SU-DHL-6 (cell line): Measurements from ENCODE around the gene TBC1D22A.

Source experiments
- H2AFZ ChIP-seq: fragments of 200-600 bp; sonication (generic); 2 replicates; pipeline ENCODE4 v1.6.1; 2014; ENCODE audit warnings: low read depth, mild to moderate bottlenecking, moderate library complexity, mixed read lengths, antibody characterized with exemption, low read length; ENCODE audit not compliant: severe bottlenecking
- H3F3A ChIP-seq: fragments of 200-600 bp; shearing (Covaris generic); 2 replicates; pipeline ENCODE4 v1.6.0; 2016; ENCODE audit warnings: antibody characterized with exemption, mild to moderate bottlenecking; ENCODE audit not compliant: insufficient read depth
- H3K27ac ChIP-seq: fragments of 200-600 bp; sonication (generic); 2 replicates; pipeline ENCODE4 v1.5.1; 2016; ENCODE audit warnings: low read depth, mild to moderate bottlenecking, low read length, moderate library complexity, mixed read lengths
- H3K27me3 ChIP-seq: fragments of 200-600 bp; sonication (generic), shearing (Covaris generic); 2 replicates; pipeline ENCODE4 v1.6.0; 2014; ENCODE audit warnings: mild to moderate bottlenecking, low read length
- H3K36me3 ChIP-seq: fragments of 200-600 bp; sonication (generic); 2 replicates; pipeline ENCODE4 v1.6.1; 2014; ENCODE audit warnings: mild to moderate bottlenecking, low read length, mixed read lengths
- H3K4me2 ChIP-seq: fragments of 300-600, 200-600 bp; shearing (Covaris generic), sonication (generic); 2 replicates; pipeline ENCODE4 v1.6.0; 2014; ENCODE audit warnings: low read length, low read depth, mild to moderate bottlenecking; ENCODE audit not compliant: poor library complexity, severe bottlenecking
- H3K4me3 ChIP-seq: fragments of 200-600 bp; sonication (generic); 2 replicates; pipeline ENCODE4 v1.5.1; 2014; ENCODE audit warnings: antibody characterized with exemption, low read length, mild to moderate bottlenecking, mixed read lengths; ENCODE audit not compliant: insufficient read depth, poor library complexity, severe bottlenecking
- H3K79me2 ChIP-seq: fragments of 200-600 bp; sonication (generic); 2 replicates; pipeline ENCODE4 v1.6.1; 2014; ENCODE audit warnings: mild to moderate bottlenecking, low read length, moderate library complexity; ENCODE audit not compliant: insufficient read depth
- H3K9ac ChIP-seq: fragments of 200-600 bp; sonication (generic); 2 replicates; pipeline ENCODE4 v1.7.0; 2014; ENCODE audit warnings: mild to moderate bottlenecking, low read length
- H3K9me2 ChIP-seq: fragments of 200-600 bp; sonication (generic); replicated peaks from 2 replicates; pipeline ENCODE4 v1.6.1; 2014; ENCODE audit warnings: low read length; ENCODE audit not compliant: insufficient read depth
- H3K9me3 ChIP-seq: fragments of 200-600 bp; sonication (generic); 2 replicates; pipeline ENCODE4 v1.6.1; 2014; ENCODE audit warnings: low read length, mixed read lengths; ENCODE audit not compliant: insufficient read depth
- H4K20me1 ChIP-seq: fragments of 200-600 bp; sonication (generic); 2 replicates; pipeline ENCODE4 v1.6.1; 2014; ENCODE audit warnings: low read depth, mild to moderate bottlenecking, antibody characterized with exemption, low read length, moderate library complexity, mixed read lengths
- CTCF ChIP-seq: fragments of 200-600 bp; sonication (generic); IDR thresholded peaks from one replicate; pipeline ENCODE4 v1.5.1; 2017; ENCODE audit warnings: antibody characterized with exemption, mild to moderate bottlenecking, low read length, moderate library complexity; ENCODE audit not compliant: insufficient read depth, poor library complexity, severe bottlenecking
- EZH2phosphoT487 ChIP-seq: fragments of 200-600 bp; sonication (generic), shearing (Covaris generic); conservative IDR thresholded peaks from 2 replicates; pipeline ENCODE4 v1.6.1; 2018; ENCODE audit warnings: mild to moderate bottlenecking, antibody characterized with exemption, low read length, moderate library complexity, mixed read lengths

The TBC1D22A gene

GRCh38 chr22:46951350-46951749 lies 188.9 kb downstream of the TBC1D22A start:
- H3K79me2 ChIP-seq, result peaks cover 4% of the 10 kb centered on the region; the same call in 1 of the 2 replicates
- no peaks in the 10 kb centered on the region for H4K20me1 ChIP-seq
- H3K9me2 ChIP-seq, result no peaks in the 10 kb centered on the region
- TF ChIP-seq CTCF (no peak), EZH2phosphoT487 (no peak)
- no peak overlapping the region for H2AFZ ChIP-seq
- no peak overlapping the region for H3K4me2 ChIP-seq
- no peaks in the 10 kb centered on the region for H3K9me3 ChIP-seq
- no peak overlapping the region for H3K4me3 ChIP-seq
- no peak overlapping the region for H3K9ac ChIP-seq
- no peak overlapping the region for H3K27ac ChIP-seq
- no peaks in the 10 kb centered on the region for H3K27me3 ChIP-seq
- H3F3A ChIP-seq, result no peaks in the 10 kb centered on the region
- no peaks in the 10 kb centered on the region for H3K36me3 ChIP-seq

- Histone ChIP-seq H4K20me1 (no peaks in the 10 kb centered on the region), H3F3A (no peaks in the 10 kb centered on the region)
These were observed 189.5 kb downstream of the TBC1D22A start for GRCh38 chr22:46951973-46952372.

GRCh38 chr22:46953968-46954765 lies 191.7 kb downstream of the TBC1D22A start:
- no peaks in the 10 kb centered on the region for H4K20me1 ChIP-seq

More at GRCh38 chr22:46951973-46952372, 189.5 kb downstream of the TBC1D22A start:
- no peak for TF ChIP-seq EZH2phosphoT487
- no peak for TF ChIP-seq CTCF
- Histone ChIP-seq H3K9ac (no peak overlapping the region), H3K27me3 (no peaks in the 10 kb centered on the region), H2AFZ (no peak overlapping the region), H3K27ac (no peak overlapping the region), H3K4me3 (no peak overlapping the region), H3K9me2 (no peaks in the 10 kb centered on the region), H3K4me2 (no peak overlapping the region), H3K79me2 (peaks cover 4% of the 10 kb centered on the region; the same call in 1 of the 2 replicates), H3K36me3 (no peaks in the 10 kb centered on the region), H3K9me3 (no peaks in the 10 kb centered on the region)

More at GRCh38 chr22:46953968-46954765, 191.7 kb downstream of the TBC1D22A start:
- no peak for TF ChIP-seq CTCF
- no peak for TF ChIP-seq EZH2phosphoT487
- H3K79me2 ChIP-seq, result peaks cover 4% of the 10 kb centered on the region; the same call in 1 of the 2 replicates
- no peaks in the 10 kb centered on the region for H3K9me2 ChIP-seq
- H3K9ac ChIP-seq, result no peak overlapping the region
- H3K9me3 ChIP-seq, result no peaks in the 10 kb centered on the region
- no peaks in the 10 kb centered on the region for H3F3A ChIP-seq
- no peak overlapping the region for H3K4me2 ChIP-seq
- no peaks in the 10 kb centered on the region for H3K36me3 ChIP-seq
- H3K4me3 ChIP-seq, result no peak overlapping the region
- H3K27me3 ChIP-seq, result no peaks in the 10 kb centered on the region
- H2AFZ ChIP-seq, result no peak overlapping the region
- no peak overlapping the region for H3K27ac ChIP-seq
